Measurements from ENCODE around the gene ABCC10. TPM values are rescaled to one million over a fixed set of nuclear protein-coding genes. Genes with fewer than 3 reads are reported as not detected.
"Not testable (repeated sequence)": the region's sequence is repeated elsewhere in the genome, so short reads cannot be mapped to it uniquely, and the experiment has no call there.

The ABCC10 gene
- 10 to 100 TPM; 35.8 to 36.4 TPM for total RNA-seq
- polyA plus RNA-seq, result 28.2 TPM

GRCh38 chr6:43427406-43428111 lies at the start of gene ABCC10:
TSS of gene ABCC10 (plus strand) at chr6:43427541. CDS start at chr6:43427979, 438 bp downstream.
- peak; percentile 91 to 97 (median 95) for DNase-seq
- Histone ChIP-seq H3K9me3 (ENCODE audit: low read length) (no peaks in the 10 kb centered on the region), H3K27me3 (ENCODE audit: insufficient read depth, low read length, poor library complexity, severe bottlenecking) (no peaks in the 10 kb centered on the region), H3K4me3 (ENCODE audit: low read length) (peak within 1 kb of the TSS; percentile 82), H3K4me1 (ENCODE audit: insufficient read depth, low read length) (peaks cover 16% of the 10 kb centered on the region), H3K36me3 (ENCODE audit: insufficient read depth, low read length) (no peaks in the 10 kb centered on the region), H3K27ac (ENCODE audit: low read depth, low read length) (peak within 1 kb of the TSS; percentile 81)
- Mint-ChIP-seq H3K27me3 (peaks cover 0 to 2% of the 10 kb centered on the region in 2 donors), H3K4me3 (peak within 1 kb of the TSS; percentile 93 to 99 (median 96)), H3K9me3 (no peaks in the 10 kb centered on the region), H3K27ac (peak within 1 kb of the TSS; percentile 85 to 99 (median 97)), H3K36me3 (peaks cover 0 to 25% (median 0%) of the 10 kb centered on the region in 3 donors), H3K4me1 (peaks cover 24 to 39% (median 27%) of the 10 kb centered on the region in 3 donors)
- CTCF ChIA-PET, result interaction anchor here (0.7 to 1.5 kb wide), 11 partner anchors 13 to 1749 kb away, joined by 3 to 7 read pairs (median 3); partner anchors contain the start of gene CRIP3
- POLR2A ChIA-PET, result interaction anchor here (0.6 to 2.0 kb wide), 13 partner anchors 10 to 203 kb away, joined by 3 to 15 read pairs (median 4); partner anchors contain the start of genes DLK2, POLR1C, TJAP1 and YIPF3

DNA sequence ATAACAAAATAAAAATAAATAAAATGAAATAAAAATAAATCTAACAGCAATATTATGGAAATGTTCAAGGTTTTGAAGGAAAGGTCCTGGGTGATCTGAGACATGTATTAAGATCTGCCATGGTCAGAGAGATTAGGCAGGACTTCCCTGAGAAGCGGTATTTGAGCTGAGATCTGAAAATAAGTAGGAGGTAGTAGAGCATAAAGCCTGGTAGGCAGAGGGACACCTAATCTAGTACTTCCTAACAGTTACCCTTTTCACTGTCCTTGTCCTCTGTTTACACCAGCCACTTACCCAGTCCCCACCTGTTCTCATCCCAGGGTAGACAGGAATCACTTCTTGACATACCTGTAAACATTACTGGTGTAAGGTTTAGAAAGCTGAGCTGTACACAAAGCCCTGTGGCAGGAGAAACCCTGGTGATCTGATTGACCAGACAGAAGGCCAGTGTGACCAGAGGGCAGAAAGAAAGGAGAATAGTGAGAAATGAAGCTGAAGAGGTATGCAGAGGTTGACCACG lies 49.6 kb upstream of the ABCC10 start:
- Histone ChIP-seq H3K9me3 (ENCODE audit: low read length) (no peaks in the 10 kb centered on the region), H3K4me3 (ENCODE audit: low read length) (no peak overlapping the region), H3K27ac (ENCODE audit: low read depth, low read length) (no peak overlapping the region), H3K4me1 (ENCODE audit: insufficient read depth, low read length) (peaks cover 26% of the 10 kb centered on the region), H3K27me3 (ENCODE audit: insufficient read depth, low read length, poor library complexity, severe bottlenecking) (no peaks in the 10 kb centered on the region), H3K36me3 (ENCODE audit: insufficient read depth, low read length) (no peaks in the 10 kb centered on the region)
- Mint-ChIP-seq H3K27me3 (no peaks in the 10 kb centered on the region), H3K4me1 (peaks cover 22 to 40% (median 39%) of the 10 kb centered on the region in 3 donors), H3K36me3 (no peaks in the 10 kb centered on the region), H3K27ac (no peak overlapping the region), H3K4me3 (no peak overlapping the region), H3K9me3 (no peaks in the 10 kb centered on the region)
- ChIA-PET CTCF (no interaction called here), POLR2A (interaction anchor here (0.6 to 0.7 kb wide), 2 partner anchors 18 to 90 kb away, joined by 3 read pairs; no protein-coding TSS in a partner anchor)
- no peak for DNase-seq

GRCh38 chr6:43378631-43379030 lies 48.7 kb upstream of the ABCC10 start:
- Mint-ChIP-seq H3K27me3 (no peaks in the 10 kb centered on the region), H3K4me1 (peaks cover 29 to 48% (median 48%) of the 10 kb centered on the region in 3 donors), H3K36me3 (no peaks in the 10 kb centered on the region), H3K4me3 (no peak overlapping the region), H3K27ac (no peak overlapping the region), H3K9me3 (no peaks in the 10 kb centered on the region)
- POLR2A ChIA-PET, result interaction anchor here (1.1 kb wide), 1 partner anchor 9 kb away, joined by 3 read pairs; the partner anchor contains the start of gene ZNF318
- no peak for DNase-seq
- peaks cover 34% of the 10 kb centered on the region for H3K4me1 ChIP-seq (ENCODE audit: insufficient read depth, low read length)
- no peaks in the 10 kb centered on the region for H3K27me3 ChIP-seq (ENCODE audit: insufficient read depth, low read length, poor library complexity, severe bottlenecking)
- no peak overlapping the region for H3K4me3 ChIP-seq (ENCODE audit: low read length)
- no peaks in the 10 kb centered on the region for H3K36me3 ChIP-seq (ENCODE audit: insufficient read depth, low read length)
- no peak overlapping the region for H3K27ac ChIP-seq (ENCODE audit: low read depth, low read length)
- no peaks in the 10 kb centered on the region for H3K9me3 ChIP-seq (ENCODE audit: low read length)
- CTCF ChIA-PET, result interaction anchor here (1.1 kb wide), 1 partner anchor 11 kb away, joined by 3 read pairs; no protein-coding TSS in a partner anchor

- not testable (repeated sequence) for H3K27ac ChIP-seq (ENCODE audit: low read depth, low read length); H3K27ac Mint-ChIP-seq; H3K27me3 Mint-ChIP-seq; H3K4me3 ChIP-seq (ENCODE audit: low read length); H3K27me3 ChIP-seq (ENCODE audit: insufficient read depth, low read length, poor library complexity, severe bottlenecking); H3K9me3 Mint-ChIP-seq; H3K9me3 ChIP-seq (ENCODE audit: low read length); DNase-seq; H3K36me3 Mint-ChIP-seq; H3K4me3 Mint-ChIP-seq; H3K36me3 ChIP-seq (ENCODE audit: insufficient read depth, low read length)
- peaks cover 42 to 71% (median 68%) of the 10 kb centered on the region in 3 donors for H3K4me1 Mint-ChIP-seq
- POLR2A ChIA-PET, result interaction anchor here (4.7 kb wide), 1 partner anchor 11 kb away, joined by 63 read pairs; the partner anchor contains the start of gene ZNF318
- H3K4me1 ChIP-seq (ENCODE audit: insufficient read depth, low read length), result peaks cover 51% of the 10 kb centered on the region
- CTCF ChIA-PET, result interaction anchor here (1.1 kb wide), 1 partner anchor 152 kb away, joined by 3 read pairs; the partner anchor contains the start of gene DNPH1
Observed at GRCh38 chr6:43380858-43381257, 46.5 kb upstream of the ABCC10 start.

- Histone ChIP-seq H3K27ac (ENCODE audit: low read depth, low read length) (peak overlapping the region; percentile 35), H3K36me3 (ENCODE audit: insufficient read depth, low read length) (no peaks in the 10 kb centered on the region), H3K4me1 (ENCODE audit: insufficient read depth, low read length) (peaks cover 46% of the 10 kb centered on the region), H3K27me3 (ENCODE audit: insufficient read depth, low read length, poor library complexity, severe bottlenecking) (no peaks in the 10 kb centered on the region), H3K4me3 (ENCODE audit: low read length) (peak overlapping the region; percentile 9), H3K9me3 (ENCODE audit: low read length) (no peaks in the 10 kb centered on the region)
- POLR2A ChIA-PET, result interaction anchor here (0.6 to 4.7 kb wide), 9 partner anchors 13 to 819 kb away, joined by 3 to 63 read pairs (median 4); partner anchors contain the start of genes ABCC10, CUL9, DNPH1 and UBR2
- CTCF ChIA-PET, result interaction anchor here (0.8 to 3.7 kb wide), 9 partner anchors 10 to 154 kb away, joined by 3 to 30 read pairs (median 5); partner anchors contain the start of genes ABCC10, CRIP3, DNPH1 and ZNF318
- no peak for DNase-seq
- Mint-ChIP-seq H3K27me3 (peaks cover 0 to 2% of the 10 kb centered on the region in 2 donors), H3K27ac (peak overlapping the region; percentile 80 to 95 (median 93)), H3K9me3 (peaks cover 2 to 11% (median 7%) of the 10 kb centered on the region in 5 donors), H3K4me3 (peak overlapping the region; percentile 12 to 89 (median 52)), H3K36me3 (no peaks in the 10 kb centered on the region), H3K4me1 (peaks cover 48 to 73% (median 70%) of the 10 kb centered on the region in 3 donors)
Observed at GRCh38 chr6:43383021-43383667, 44.2 kb upstream of the ABCC10 start.

GRCh38 chr6:43386492-43386891 lies 40.8 kb upstream of the ABCC10 start:
- Histone ChIP-seq H3K27me3 (ENCODE audit: insufficient read depth, low read length, poor library complexity, severe bottlenecking) (no peaks in the 10 kb centered on the region), H3K36me3 (ENCODE audit: insufficient read depth, low read length) (no peaks in the 10 kb centered on the region), H3K4me3 (ENCODE audit: low read length) (no peak overlapping the region), H3K9me3 (ENCODE audit: low read length) (no peaks in the 10 kb centered on the region), H3K4me1 (ENCODE audit: insufficient read depth, low read length) (peaks cover 56% of the 10 kb centered on the region), H3K27ac (ENCODE audit: low read depth, low read length) (no peak overlapping the region)
- H3K9me3 Mint-ChIP-seq, result peaks cover 2 to 11% (median 7%) of the 10 kb centered on the region in 5 donors
- peak overlapping the region in 1 of 7 donors; percentile 11 for H3K4me3 Mint-ChIP-seq
- H3K4me1 Mint-ChIP-seq, result peaks cover 56 to 69% (median 68%) of the 10 kb centered on the region in 3 donors
- peak in 2 of 5 donors; percentile 33 to 44 for DNase-seq
- ChIA-PET CTCF (interaction anchor here (0.9 to 1.6 kb wide), 4 partner anchors 10 to 17 kb away, joined by 4 to 7 read pairs (median 5); partner anchors contain the start of gene ZNF318), POLR2A (interaction anchor here (1.0 kb wide), 1 partner anchor 17 kb away, joined by 6 read pairs; the partner anchor contains the start of gene ZNF318)
- H3K36me3 Mint-ChIP-seq, result no peaks in the 10 kb centered on the region
- H3K27me3 Mint-ChIP-seq, result peaks cover 7 to 8% of the 10 kb centered on the region in 2 donors
- peak overlapping the region in 6 of 8 donors; percentile 35 to 83 (median 72) for H3K27ac Mint-ChIP-seq

GRCh38 chr6:43389730-43390295 lies 37.5 kb upstream of the ABCC10 start:
- Histone ChIP-seq H3K27me3 (ENCODE audit: insufficient read depth, low read length, poor library complexity, severe bottlenecking) (no peaks in the 10 kb centered on the region), H3K9me3 (ENCODE audit: low read length) (no peaks in the 10 kb centered on the region), H3K36me3 (ENCODE audit: insufficient read depth, low read length) (no peaks in the 10 kb centered on the region), H3K27ac (ENCODE audit: low read depth, low read length) (no peak overlapping the region), H3K4me3 (ENCODE audit: low read length) (no peak overlapping the region), H3K4me1 (ENCODE audit: insufficient read depth, low read length) (peaks cover 36% of the 10 kb centered on the region)
- peaks cover 46 to 56% (median 52%) of the 10 kb centered on the region in 3 donors for H3K4me1 Mint-ChIP-seq
- H3K27ac Mint-ChIP-seq, result no peak overlapping the region
- DNase-seq, result no peak
- no peaks in the 10 kb centered on the region for H3K36me3 Mint-ChIP-seq
- no peak overlapping the region for H3K4me3 Mint-ChIP-seq
- ChIA-PET POLR2A (no interaction called here), CTCF (interaction anchor here (0.9 to 2.5 kb wide), 3 partner anchors 9 to 246 kb away, joined by 3 to 11 read pairs (median 3); no protein-coding TSS in a partner anchor)
- peaks cover 7 to 16% of the 10 kb centered on the region in 2 donors for H3K27me3 Mint-ChIP-seq
- peaks cover 2 to 6% (median 2%) of the 10 kb centered on the region in 5 donors for H3K9me3 Mint-ChIP-seq

Data from CD8-positive, alpha-beta memory T cell (primary cell).